SK-MEL-5 (cell line): Measurements from ENCODE around the gene PPP2R5E. TPM values are rescaled to one million over a fixed set of nuclear protein-coding genes. Genes with fewer than 3 reads are reported as not detected.

Experiments
- DNase-seq: peaks from one replicate; pipeline ENCODE4 v3.0.0-alpha.2; 2016; ENCODE audit warnings: low read depth, low spot score
- in situ Hi-C: cut with HindIII; loops from 2 replicates; pipeline ENCODE4 v1.10.0; 2016; ENCODE audit warnings: low sequenced_read_pairs, high pct_unique_total_duplicates, low pct_unique_long_range_greater_than_20kb
- total RNA-seq: library from RNA; depleted of rRNA; stranded (reverse); fragments of >200 nt; shearing (Covaris generic); gene quantifications from 2 replicates; pipeline ENCODE4 v1.2.3, GENCODE V29; 2014

Gene PPP2R5E
- total RNA-seq, 1 experiment from 2014 or later, result 13.3 TPM

GRCh38 chr14:63453443-63453936 lies 89.7 kb downstream of the PPP2R5E start:
- in situ Hi-C loops, result no loop called here

GRCh38 chr14:63452796-63453195 lies 90.4 kb downstream of the PPP2R5E start:
- in situ Hi-C loops, result no loop called here
- no peak for DNase-seq

More at GRCh38 chr14:63453443-63453936, 89.7 kb downstream of the PPP2R5E start:
- no peak for DNase-seq

GRCh38 chr14:63448841-63449240 lies 94.3 kb downstream of the PPP2R5E start:
- in situ Hi-C loops, result no loop called here
- DNase-seq, result no peak

- no peak for DNase-seq
- in situ Hi-C loops, result no loop called here
These were observed 98.6 kb downstream of the PPP2R5E start for GRCh38 chr14:63444588-63444987.

GRCh38 chr14:63443988-63444387 lies 99.2 kb downstream of the PPP2R5E start:
- in situ Hi-C loops, result no loop called here
- no peak for DNase-seq

GRCh38 chr14:63443361-63443760 lies 99.8 kb downstream of the PPP2R5E start:
- in situ Hi-C loops, result no loop called here
- no peak for DNase-seq

GRCh38 chr14:63438065-63438757 lies 105.0 kb downstream of the PPP2R5E start:
- in situ Hi-C loops, result no loop called here
- DNase-seq, result peak; percentile 93

GRCh38 chr14:63436286-63437098 lies 106.7 kb downstream of the PPP2R5E start:
- no peak for DNase-seq
- in situ Hi-C loops, result no loop called here

- peak; percentile 41 for DNase-seq
- in situ Hi-C loops, result no loop called here
These were observed 107.3 kb downstream of the PPP2R5E start for GRCh38 chr14:63435838-63436237.

- in situ Hi-C loops, result no loop called here
- no peak for DNase-seq
These were observed 108.0 kb downstream of the PPP2R5E start for GRCh38 chr14:63435204-63435603.

GRCh38 chr14:63432888-63433552 lies 110.2 kb downstream of the PPP2R5E start:
- in situ Hi-C loops, result no loop called here
- no peak for DNase-seq

- DNase-seq, result peak; percentile 14
- in situ Hi-C loops, result no loop called here
These were observed 110.9 kb downstream of the PPP2R5E start for GRCh38 chr14:63432228-63432627.

- in situ Hi-C loops, result no loop called here
- peak; percentile 89 for DNase-seq
These were observed 111.7 kb downstream of the PPP2R5E start for GRCh38 chr14:63431466-63431865.

- in situ Hi-C loops, result no loop called here
- no peak for DNase-seq
These were observed 114.7 kb downstream of the PPP2R5E start for GRCh38 chr14:63428486-63428885.

GRCh38 chr14:63426838-63427352 lies 116.3 kb downstream of the PPP2R5E start:
- in situ Hi-C loops, result no loop called here
- DNase-seq, result no peak

GRCh38 chr14:63423889-63424288 lies 119.3 kb downstream of the PPP2R5E start:
- no peak for DNase-seq
- in situ Hi-C loops, result no loop called here

- in situ Hi-C loops, result no loop called here
- no peak for DNase-seq
These were observed 119.8 kb downstream of the PPP2R5E start for GRCh38 chr14:63423381-63423780.

GRCh38 chr14:63421919-63422318 lies 121.3 kb downstream of the PPP2R5E start:
- no peak for DNase-seq
- in situ Hi-C loops, result no loop called here
